Measurements from ENCODE around the gene ADCY10. TPM values are rescaled to one million over a fixed set of nuclear protein-coding genes. Genes with fewer than 3 reads are reported as not detected.

The ADCY10 gene
- total and polyA plus RNA-seq, 2 experiments from 2014 or later, result 0.93 to 1.5 TPM

- Histone ChIP-seq H3K27me3 (no peaks in the 10 kb centered on the region), H2AFZ (no peak overlapping the region), H3K9me2 (replicated peaks; ENCODE audit: insufficient read depth) (no peaks in the 10 kb centered on the region), H3K9me3 (ENCODE audit: low read depth) (no peaks in the 10 kb centered on the region), H3K27ac (no peak overlapping the region), H4K20me1 (ENCODE audit: insufficient read depth, poor library complexity, severe bottlenecking) (no peaks in the 10 kb centered on the region), H3K4me3 (no peak overlapping the region), H3K79me2 (no peaks in the 10 kb centered on the region), H3K36me3 (replicated peaks; ENCODE audit: insufficient read depth, low read depth) (no peaks in the 10 kb centered on the region), H3K4me2 (no peak overlapping the region), H3K4me1 (ENCODE audit: insufficient read depth) (peaks cover 4% of the 10 kb centered on the region)
- WGBS (ENCODE audit: low lambda C conversion rate, missing lambda C conversion rate), result 85% methylated on average over 6 of the region's 6 CpGs
- no peak for DNase-seq (ENCODE audit: low spot score)
- TF ChIP-seq EZH2phosphoT487 (IDR thresholded peaks at IDR 0.05; ENCODE audit: low read depth, severe bottlenecking, unreplicated experiment), result no peak
- no peak for TF ChIP-seq EZH2 (IDR thresholded peaks at IDR 0.05; ENCODE audit: borderline replicate concordance)
- no peak for TF ChIP-seq CTCF (IDR thresholded peaks at IDR 0.05; ENCODE audit: poor library complexity)
These were observed 92.6 kb downstream of the ADCY10 start for GRCh38 chr1:167821356-167821685.

GRCh38 chr1:167820684-167821355, 93.1 kb downstream of the ADCY10 start:
- H3K79me2 ChIP-seq, result no peaks in the 10 kb centered on the region
- H4K20me1 ChIP-seq (ENCODE audit: insufficient read depth, poor library complexity, severe bottlenecking), result no peaks in the 10 kb centered on the region
- H3K4me3 ChIP-seq, result no peak overlapping the region
- H2AFZ ChIP-seq, result no peak overlapping the region
- no peaks in the 10 kb centered on the region for H3K36me3 ChIP-seq (replicated peaks; ENCODE audit: insufficient read depth, low read depth)
- H3K9me2 ChIP-seq (replicated peaks; ENCODE audit: insufficient read depth), result no peaks in the 10 kb centered on the region
- no peaks in the 10 kb centered on the region for H3K9me3 ChIP-seq (ENCODE audit: low read depth)
- H3K4me2 ChIP-seq, result peak overlapping the region; percentile 72
- no peak overlapping the region for H3K27ac ChIP-seq
- no peak for DNase-seq (ENCODE audit: low spot score)
- H3K27me3 ChIP-seq, result no peaks in the 10 kb centered on the region
- TF ChIP-seq CTCF (IDR thresholded peaks at IDR 0.05; ENCODE audit: poor library complexity), result no peak
- TF ChIP-seq EZH2 (IDR thresholded peaks at IDR 0.05; ENCODE audit: borderline replicate concordance), result no peak
- TF ChIP-seq EZH2phosphoT487 (IDR thresholded peaks at IDR 0.05; ENCODE audit: low read depth, severe bottlenecking, unreplicated experiment), result no peak
- WGBS (ENCODE audit: low lambda C conversion rate, missing lambda C conversion rate), result 87% methylated on average over 12 of the region's 12 CpGs
- peaks cover 4% of the 10 kb centered on the region for H3K4me1 ChIP-seq (ENCODE audit: insufficient read depth)

GRCh38 chr1:167819849-167820683, 93.9 kb downstream of the ADCY10 start:
- H3K4me2 ChIP-seq, result peak overlapping the region; percentile 72
- peak; percentile 77 for DNase-seq (ENCODE audit: low spot score)
- TF ChIP-seq EZH2phosphoT487 (IDR thresholded peaks at IDR 0.05; ENCODE audit: low read depth, severe bottlenecking, unreplicated experiment), result no peak
- TF ChIP-seq CTCF (IDR thresholded peaks at IDR 0.05; ENCODE audit: poor library complexity), result no peak
- no peak for TF ChIP-seq EZH2 (IDR thresholded peaks at IDR 0.05; ENCODE audit: borderline replicate concordance)
- H3K4me1 ChIP-seq (ENCODE audit: insufficient read depth), result peaks cover 4% of the 10 kb centered on the region
- no peaks in the 10 kb centered on the region for H3K9me2 ChIP-seq (replicated peaks; ENCODE audit: insufficient read depth)
- peak overlapping the region; percentile 2 for H2AFZ ChIP-seq
- no peaks in the 10 kb centered on the region for H3K79me2 ChIP-seq
- no peaks in the 10 kb centered on the region for H3K9me3 ChIP-seq (ENCODE audit: low read depth)
- 17% methylated on average over 35 of the region's 35 CpGs for WGBS (ENCODE audit: low lambda C conversion rate, missing lambda C conversion rate)
- no peaks in the 10 kb centered on the region for H4K20me1 ChIP-seq (ENCODE audit: insufficient read depth, poor library complexity, severe bottlenecking)
- H3K27ac ChIP-seq, result no peak overlapping the region
- no peaks in the 10 kb centered on the region for H3K27me3 ChIP-seq
- H3K36me3 ChIP-seq (replicated peaks; ENCODE audit: insufficient read depth, low read depth), result no peaks in the 10 kb centered on the region
- H3K4me3 ChIP-seq, result peak overlapping the region; percentile 2

Data from hepatocyte (in vitro differentiated cells).